Small intestine (tissue), 7 donors: Measurements from ENCODE around the gene CTNND2. TPM values are rescaled to one million over a fixed set of nuclear protein-coding genes. Genes with fewer than 3 reads are reported as not detected.

ENCODE experiments used
- DNase-seq, 2 donors: peaks; one replicate each; pipeline versions ENCODE4 v3.0.0 to v3.0.0-alpha.2; 2013
- FAIRE-seq: peaks from 2 replicates; lab custom pipeline; 2012; peaks lifted over from hg19 to GRCh38; lab: Jason Lieb, UNC
- H3K27ac ChIP-seq, 3 donors: one replicate each; pipeline ENCODE4 v1.5.1; 2013; ENCODE audit warnings: low read length in 2 of 3, mild to moderate bottlenecking in 2 of 3, control low read depth in 1 of 3, inconsistent platforms in 1 of 3, low read depth in 1 of 3, moderate library complexity in 1 of 3
- H3K27me3 ChIP-seq, 3 donors: one replicate each; pipeline ENCODE4 v1.6.1; 2013; ENCODE audit warnings: low read length in 3 of 3, inconsistent platforms in 1 of 3; ENCODE audit not compliant: control insufficient read depth in 3 of 3, insufficient read depth in 3 of 3
- H3K36me3 ChIP-seq, 3 donors: one replicate each; pipeline ENCODE4 v1.6.1; 2013; ENCODE audit warnings: low read length in 3 of 3, inconsistent platforms in 1 of 3, low read depth in 1 of 3, mild to moderate bottlenecking in 1 of 3, moderate library complexity in 1 of 3; ENCODE audit not compliant: control insufficient read depth in 3 of 3, insufficient read depth in 2 of 3
- H3K4me1 ChIP-seq, 3 donors: one replicate each; pipeline ENCODE4 v1.6.1; 2013; ENCODE audit warnings: low read length in 2 of 3, inconsistent platforms in 1 of 3, low read depth in 1 of 3, mild to moderate bottlenecking in 1 of 3, moderate library complexity in 1 of 3; ENCODE audit not compliant: control insufficient read depth in 3 of 3, insufficient read depth in 2 of 3
- H3K4me3 ChIP-seq, 3 donors: one replicate each; pipeline ENCODE4 v1.5.1; 2013; ENCODE audit warnings: low read length in 3 of 3, control low read depth in 1 of 3, inconsistent platforms in 1 of 3, low read depth in 1 of 3, mild to moderate bottlenecking in 1 of 3, moderate library complexity in 1 of 3
- H3K9me3 ChIP-seq, 2 donors: one replicate each; pipeline ENCODE4 v1.6.1; 2013; ENCODE audit warnings: low read depth in 1 of 2, low read length in 1 of 2; ENCODE audit not compliant: control insufficient read depth in 2 of 2, insufficient read depth in 1 of 2
- WGBS, 3 donors: extraction: QIAGEN DNeasy Blood & Tissue Kit; methylation state at CpG; one replicate each; pipeline ENCODE4 v1.1.7; 2013; 5-methylcytosine and 5-hydroxymethylcytosine counted together
- polyA plus RNA-seq, 4 donors: library from polyadenylated mRNA; stranded (reverse) in 3 of 4; unstranded in 1 of 4; fragments of 200-250 nt in 3 of 4; fragments of 120-200 nt in 1 of 4; gene quantifications; one replicate each; pipeline versions ENCODE4 v1.2.1 to v1.2.3, GENCODE V29; 2013
- donor health status: healthy with polysubstance abuse.
- donor health status: control.
- donor health status: control.
- donor health status: Bipolar disorder and iron deficiency.
- donor health status: healthy.

CTNND2 gene
- polyA plus RNA-seq, 4 donors = 1.1 to 3.0 TPM; not detected in 2

GRCh38 chr5:11227064-11227463 lies 677.2 kb downstream of the CTNND2 start:
- H3K4me3 ChIP-seq = no peak overlapping the region
- WGBS, 3 donors = 51 to 76% (median 58%) methylated on average over 3 of the region's 3 CpGs
- no peak for FAIRE-seq
- H3K27ac ChIP-seq = no peak overlapping the region
- no peak for DNase-seq
- H3K9me3 ChIP-seq = peaks cover 0 to 8% of the 10 kb centered on the region in 2 donors
- H3K27me3 ChIP-seq = no peaks in the 10 kb centered on the region
- no peaks in the 10 kb centered on the region for H3K36me3 ChIP-seq
- H3K4me1 ChIP-seq = no peaks in the 10 kb centered on the region

- 65 to 86% (median 65%) methylated on average over 1 of the region's 1 CpG for WGBS, 3 donors
- FAIRE-seq = no peak
- H3K27me3 ChIP-seq = no peaks in the 10 kb centered on the region
- H3K9me3 ChIP-seq = no peaks in the 10 kb centered on the region
- DNase-seq = no peak
- no peak overlapping the region for H3K4me3 ChIP-seq
- no peaks in the 10 kb centered on the region for H3K4me1 ChIP-seq
- no peaks in the 10 kb centered on the region for H3K36me3 ChIP-seq
- no peak overlapping the region for H3K27ac ChIP-seq
Observed at GRCh38 chr5:11224436-11225187, 679.6 kb downstream of the CTNND2 start.

DNA sequence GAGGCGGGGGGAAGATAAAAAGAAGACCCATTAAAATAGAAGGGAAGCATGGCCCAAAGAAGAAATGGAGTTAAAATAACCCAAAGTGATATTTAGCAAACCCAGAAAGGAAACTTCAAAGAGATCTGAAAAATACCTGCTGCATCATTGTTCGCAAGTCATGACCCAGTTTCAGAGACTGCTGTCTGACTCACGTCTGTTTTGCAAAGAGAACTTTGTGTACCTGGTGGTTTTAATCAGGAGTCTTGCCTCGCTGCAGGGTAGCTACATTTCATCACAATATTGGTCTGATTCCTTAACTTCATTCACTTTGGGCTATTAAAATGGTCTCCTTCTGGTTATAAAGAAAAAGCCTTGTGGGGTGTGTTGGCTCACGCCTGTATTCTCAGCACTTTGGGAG lies 682.1 kb downstream of the CTNND2 start:
- no peak for DNase-seq
- 64 to 83% (median 80%) methylated on average over 5 of the region's 5 CpGs for WGBS, 3 donors

DNA sequence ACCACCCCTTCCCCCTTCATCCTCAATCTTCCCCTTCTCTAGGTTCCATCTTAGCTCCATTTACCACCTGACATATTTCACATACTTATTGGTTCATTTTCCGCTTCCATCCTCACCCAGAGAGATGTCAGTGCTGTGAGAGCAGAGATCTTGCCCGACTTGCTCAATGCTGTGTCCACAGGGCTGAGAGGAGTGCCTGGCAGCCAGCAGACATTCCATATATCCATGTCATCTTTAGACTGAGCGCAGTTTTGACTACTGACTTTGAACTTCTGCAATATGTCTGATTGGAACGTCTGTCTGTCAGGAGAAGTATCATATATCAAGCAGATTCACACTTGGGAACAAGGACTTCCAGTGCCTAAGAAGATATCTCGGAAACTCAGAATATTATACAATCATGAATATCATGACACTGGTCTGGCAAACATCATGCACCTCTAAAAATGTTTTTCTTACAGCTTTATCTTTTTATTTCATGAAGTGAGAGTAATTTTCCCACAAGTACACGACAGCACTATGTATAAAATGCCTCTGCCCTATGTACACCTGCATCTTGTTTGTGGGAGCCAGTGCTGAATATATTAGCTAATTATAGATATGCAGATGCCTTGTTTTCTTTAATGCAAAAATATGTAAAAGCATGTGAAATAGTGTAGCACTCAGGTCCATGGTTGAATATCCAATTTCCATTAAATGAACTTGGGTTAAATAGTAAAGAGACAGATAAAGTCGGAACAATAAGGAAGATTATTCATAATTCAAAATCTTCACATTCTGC lies 689.2 kb downstream of the CTNND2 start:
- DNase-seq (no peak), FAIRE-seq (no peak)
- Histone ChIP-seq H3K4me1 (no peaks in the 10 kb centered on the region), H3K27ac (no peak overlapping the region), H3K36me3 (no peaks in the 10 kb centered on the region), H3K9me3 (peaks cover 0 to 7% of the 10 kb centered on the region in 2 donors), H3K27me3 (no peaks in the 10 kb centered on the region), H3K4me3 (no peak overlapping the region)
- WGBS, 3 donors = 71 to 86% (median 73%) methylated on average over 7 of the region's 7 CpGs

More for the DNA sequence above, 682.1 kb downstream of the CTNND2 start:
- no peaks in the 10 kb centered on the region for H3K27me3 ChIP-seq
- no peaks in the 10 kb centered on the region for H3K36me3 ChIP-seq
- no peaks in the 10 kb centered on the region for H3K4me1 ChIP-seq
- FAIRE-seq = no peak
- no peaks in the 10 kb centered on the region for H3K9me3 ChIP-seq
- H3K4me3 ChIP-seq = no peak overlapping the region
- no peak overlapping the region for H3K27ac ChIP-seq

DNA sequence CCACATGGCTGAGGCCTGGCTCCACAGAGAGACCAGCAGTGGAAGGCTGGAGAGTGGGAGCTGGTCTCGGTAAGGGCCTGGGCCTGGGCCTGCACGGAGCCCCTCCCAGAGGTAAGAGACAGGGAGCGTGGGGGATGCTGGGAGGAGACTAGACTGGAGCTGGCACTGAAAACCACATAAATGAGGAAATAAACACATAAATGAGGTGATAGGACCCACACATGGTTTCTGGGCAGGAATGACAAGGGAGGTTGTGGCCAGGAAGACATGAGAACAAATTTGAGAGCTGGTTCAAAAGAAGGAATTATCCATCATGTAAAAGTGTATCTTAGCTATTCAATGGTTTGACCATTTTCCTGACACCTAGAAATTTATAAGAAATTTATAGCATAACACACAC lies 691.5 kb downstream of the CTNND2 start:
- Histone ChIP-seq H3K27me3 (no peaks in the 10 kb centered on the region), H3K27ac (no peak overlapping the region), H3K9me3 (peaks cover 0 to 7% of the 10 kb centered on the region in 2 donors), H3K4me3 (no peak overlapping the region), H3K36me3 (no peaks in the 10 kb centered on the region), H3K4me1 (no peaks in the 10 kb centered on the region)
- no peak for DNase-seq
- FAIRE-seq = no peak
- 71 to 83% (median 80%) methylated on average over 3 of the region's 3 CpGs for WGBS, 3 donors

DNA sequence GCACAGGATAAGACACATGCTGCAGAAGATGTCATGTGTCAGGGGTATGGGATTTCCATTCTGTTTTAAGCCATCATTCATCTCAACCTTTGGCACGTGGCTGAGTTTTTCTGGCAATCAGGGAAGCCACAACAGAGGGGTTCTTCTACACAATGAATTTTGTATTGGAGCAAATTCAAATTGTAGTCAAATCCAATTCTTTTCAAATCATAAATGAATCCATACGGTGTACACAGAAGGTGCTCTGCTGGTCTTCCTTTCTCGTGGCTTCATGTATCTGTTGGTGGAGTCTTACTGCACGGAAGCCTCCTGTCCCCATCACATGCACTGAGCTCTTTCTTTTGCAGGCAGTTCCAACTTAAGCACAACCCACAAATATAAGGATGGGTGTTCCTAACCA lies 706.5 kb downstream of the CTNND2 start:
- no peaks in the 10 kb centered on the region for H3K4me1 ChIP-seq
- H3K27me3 ChIP-seq = no peaks in the 10 kb centered on the region
- FAIRE-seq (no peak), DNase-seq (no peak)
- H3K27ac ChIP-seq = no peak overlapping the region
- H3K36me3 ChIP-seq = no peaks in the 10 kb centered on the region
- H3K4me3 ChIP-seq = no peak overlapping the region
- H3K9me3 ChIP-seq = no peaks in the 10 kb centered on the region
- 77 to 86% (median 79%) methylated on average over 4 of the region's 4 CpGs for WGBS, 3 donors

GRCh38 chr5:11191673-11192072 lies 712.6 kb downstream of the CTNND2 start:
- Histone ChIP-seq H3K9me3 (no peaks in the 10 kb centered on the region), H3K4me1 (no peaks in the 10 kb centered on the region), H3K4me3 (no peak overlapping the region), H3K27ac (no peak overlapping the region), H3K36me3 (no peaks in the 10 kb centered on the region), H3K27me3 (no peaks in the 10 kb centered on the region)
- no peak for DNase-seq
- FAIRE-seq = no peak
- WGBS, 3 donors = 79 to 86% (median 81%) methylated on average over 7 of the region's 7 CpGs

- Histone ChIP-seq H3K27ac (no peak overlapping the region), H3K27me3 (no peaks in the 10 kb centered on the region), H3K4me1 (no peaks in the 10 kb centered on the region), H3K36me3 (no peaks in the 10 kb centered on the region), H3K4me3 (no peak overlapping the region), H3K9me3 (no peaks in the 10 kb centered on the region)
- DNase-seq (peak; percentile 2 to 22), FAIRE-seq (no peak)
- WGBS, 3 donors = 39 to 74% (median 65%) methylated on average over 3 of the region's 3 CpGs
Observed at GRCh38 chr5:11182441-11183080, 721.7 kb downstream of the CTNND2 start.
